ENCODE results near the gene FOS.

FOS gene

GRCh38 chr14:75279153-75279762 lies 630 bp downstream of the FOS start (continued):
- peak; percentile 13 for TF ChIP-seq ZBTB26 (tag by site-specific recombination; optimal IDR thresholded peaks at IDR 0.05)

- Histone ChIP-seq H3K36me3 (ENCODE audit: control insufficient read depth in 2 of 2, insufficient read depth in 1 of 2, low read length in 2 of 2) (peaks cover 0 to 19% of the 10 kb centered on the region in 2 experiments; a peak in 1 of 3 replicates), H3K4me3 (ENCODE audit: low read depth, low read length) (peak overlapping the region; percentile 74), H3K27ac (ENCODE audit: extremely low read depth, low read depth, low read length) (no peak overlapping the region), H3K4me1 (ENCODE audit: control insufficient read depth, insufficient read depth, low read length) (peaks cover 4% of the 10 kb centered on the region; the same call in 1 of the 2 replicates), H3K9me3 (ENCODE audit: control insufficient read depth, insufficient read depth, low read depth, low read length) (no peaks in the 10 kb centered on the region)
- POLR2A ChIA-PET, result interaction anchor here (1.5 kb wide), 2 partner anchors 21 to 153 kb away, joined by 3 to 8 read pairs; partner anchors contain the start of gene NEK9
- CTCF ChIA-PET, result no interaction called here
- no peak for TF ChIP-seq ZNF23 (tag by site-specific recombination; IDR thresholded peaks at IDR 0.05; ENCODE audit: borderline replicate concordance)
Measured at GRCh38 chr14:75279763-75280290, 1.2 kb downstream of the FOS start.

- Histone ChIP-seq H3K9me3 (ENCODE audit: control insufficient read depth, insufficient read depth, low read depth, low read length) (no peaks in the 10 kb centered on the region), H3K4me1 (ENCODE audit: control insufficient read depth, insufficient read depth, low read length) (peaks cover 4% of the 10 kb centered on the region; the same call in 1 of the 2 replicates), H3K4me3 (ENCODE audit: low read depth, low read length) (peak overlapping the region; percentile 74), H3K36me3 (ENCODE audit: control insufficient read depth in 2 of 2, insufficient read depth in 1 of 2, low read length in 2 of 2) (peaks cover 0 to 19% of the 10 kb centered on the region in 2 experiments; a peak in 1 of 3 replicates), H3K27ac (ENCODE audit: extremely low read depth, low read depth, low read length) (no peak overlapping the region)
- TF ChIP-seq ZNF624 (tag by site-specific recombination; IDR thresholded peaks at IDR 0.05), result no peak
- TF ChIP-seq HOXD13 (CRISPR knock-in tag; IDR thresholded peaks at IDR 0.05; ENCODE audit: borderline replicate concordance), result no peak
- TF ChIP-seq ZNF560 (tag by site-specific recombination; IDR thresholded peaks at IDR 0.05; ENCODE audit: borderline replicate concordance), result no peak
- TF ChIP-seq ZNF18 (tag by site-specific recombination; IDR thresholded peaks at IDR 0.05), result no peak
- CTCF ChIA-PET, result no interaction called here
- POLR2A ChIA-PET, result interaction anchor here (1.0 kb wide), 1 partner anchor 154 kb away, joined by 4 read pairs; the partner anchor contains the start of gene NEK9
Measured at GRCh38 chr14:75280291-75280830, 1.7 kb downstream of the FOS start.

GRCh38 chr14:75280831-75281653 lies 2.4 kb downstream of the FOS start:
- TF ChIP-seq SP2 (tag by site-specific recombination; IDR thresholded peaks at IDR 0.05) (no peak), ZNF521 (tag by site-specific recombination; IDR thresholded peaks at IDR 0.05) (no peak), ZNF518A (tag by site-specific recombination; conservative IDR thresholded peaks at IDR 0.05; ENCODE audit: low read depth) (no peak), ZFP41 (tag by site-specific recombination; IDR thresholded peaks at IDR 0.05; ENCODE audit: borderline replicate concordance) (no peak), EGR2 (tag by site-specific recombination; IDR thresholded peaks at IDR 0.05; ENCODE audit: low read depth) (peak; percentile 68), ZFHX2 (tag by site-specific recombination; conservative IDR thresholded peaks at IDR 0.05) (peak; percentile 78), ZNF624 (tag by site-specific recombination; IDR thresholded peaks at IDR 0.05) (no peak), ZNF473 (tag by site-specific recombination; IDR thresholded peaks at IDR 0.05) (no peak), SCRT1 (tag by site-specific recombination; IDR thresholded peaks at IDR 0.05; ENCODE audit: borderline replicate concordance) (no peak), ZNF501 (tag by site-specific recombination; IDR thresholded peaks at IDR 0.05) (no peak), PBX3 (CRISPR knock-in tag; IDR thresholded peaks at IDR 0.05) (no peak)
- ChIA-PET CTCF (interaction anchor here (1.1 to 2.1 kb wide), 3 partner anchors 9 to 140 kb away, joined by 3 to 6 read pairs (median 4); no protein-coding TSS in a partner anchor), POLR2A (interaction anchor here (0.6 to 1.6 kb wide), 3 partner anchors 11 to 154 kb away, joined by 3 to 5 read pairs (median 4); partner anchors contain the start of gene NEK9)
- no peak overlapping the region for H3K4me3 ChIP-seq (ENCODE audit: low read depth, low read length)
- peaks cover 0 to 19% of the 10 kb centered on the region in 2 experiments; a peak in 1 of 3 replicates for H3K36me3 ChIP-seq (ENCODE audit: control insufficient read depth in 2 of 2, insufficient read depth in 1 of 2, low read length in 2 of 2)
- H3K4me1 ChIP-seq (ENCODE audit: control insufficient read depth, insufficient read depth, low read length), result peaks cover 4% of the 10 kb centered on the region; the same call in 1 of the 2 replicates
- H3K9me3 ChIP-seq (ENCODE audit: control insufficient read depth, insufficient read depth, low read depth, low read length), result no peaks in the 10 kb centered on the region
- no peak overlapping the region for H3K27ac ChIP-seq (ENCODE audit: extremely low read depth, low read depth, low read length)
